HepG2 (cell line): Measurements from ENCODE around the gene C5orf15. TPM values are rescaled to one million over a fixed set of nuclear protein-coding genes. Genes with fewer than 3 reads are reported as not detected.

Experiments
- KAT8 ChIP-seq: IDR thresholded peaks from 2 replicates; pipeline ENCODE4 v1.6.1; 2016; ENCODE audit warnings: missing genetic modification reagents, missing compliant biosample characterization
- RORA ChIP-seq: sonication (generic); formaldehyde crosslinking; IDR thresholded peaks from 2 replicates; pipeline ENCODE4 v1.5.0; 2020; ENCODE audit warnings: mild to moderate bottlenecking, missing genetic modification reagents, moderate library complexity
- ZNF101 ChIP-seq: sonication (generic); formaldehyde crosslinking; IDR thresholded peaks from 2 replicates; pipeline ENCODE4 v1.4.0; 2020; ENCODE audit warnings: mild to moderate bottlenecking, low read depth, missing genetic modification reagents, borderline replicate concordance
- ZNF547 ChIP-seq: sonication (generic); formaldehyde crosslinking; IDR thresholded peaks from 2 replicates; pipeline ENCODE4 v1.5.1; 2020; ENCODE audit warnings: mild to moderate bottlenecking, missing genetic modification reagents
- polyA plus RNA-seq, 8 experiments: library from polyadenylated mRNA; depleted of rRNA in 3 of 8; stranded (reverse) in 7 of 8; unstranded in 1 of 8; fragments of >200 nt; fragmentation: Illumina TruSeq in 4 of 8; extraction: Trizol in 4 of 8; gene quantifications; 2 replicates each; pipeline versions ENCODE4 v1.2.1 to v1.2.3, GENCODE V29; 2011 to 2016; ENCODE audit warnings: low read depth in 4 of 8, missing spikeins in 1 of 8, mixed read lengths in 1 of 8; ENCODE audit not compliant: insufficient read depth in 1 of 8
- total RNA-seq, 5 experiments: library from RNA; depleted of rRNA; stranded (reverse); fragments of >200 nt; fragmentation: Illumina TruSeq; extraction: Trizol; gene quantifications; 2 replicates each; pipeline ENCODE4 v1.2.3, GENCODE V29; 2016; ENCODE audit warnings: low read depth in 1 of 5
- TF ChIP-seq, protein P1 (sequence below): sonication (generic); formaldehyde crosslinking; IDR thresholded peaks from 2 replicates; pipeline ENCODE4 v1.8.1; 2022; ENCODE audit warnings: low read depth, mild to moderate bottlenecking, missing genetic modification reagents
- TF ChIP-seq, protein P2 (sequence below): sonication (generic); formaldehyde crosslinking; IDR thresholded peaks from 2 replicates; pipeline ENCODE4 v1.9.0; 2021; ENCODE audit warnings: mild to moderate bottlenecking, missing genetic modification reagents
- TF ChIP-seq, protein P3 (sequence below): sonication (generic); formaldehyde crosslinking; IDR thresholded peaks from one replicate; pipeline ENCODE4 v1.5.1; 2020; ENCODE audit warnings: mild to moderate bottlenecking, missing genetic modification reagents; ENCODE audit errors: not compliant biosample characterization
- TF ChIP-seq, protein P4 (sequence below): sonication (generic); formaldehyde crosslinking; IDR thresholded peaks from 2 replicates; pipeline ENCODE4 v1.5.1; 2020; ENCODE audit warnings: missing genetic modification reagents, mild to moderate bottlenecking, borderline replicate concordance

The C5orf15 gene
- total and polyA plus RNA-seq, 2 of the 13 experiments (the other 11 are each of a cell fraction or from before 2014, with no cell fraction given) = 58.5 to 82.7 TPM

DNA sequence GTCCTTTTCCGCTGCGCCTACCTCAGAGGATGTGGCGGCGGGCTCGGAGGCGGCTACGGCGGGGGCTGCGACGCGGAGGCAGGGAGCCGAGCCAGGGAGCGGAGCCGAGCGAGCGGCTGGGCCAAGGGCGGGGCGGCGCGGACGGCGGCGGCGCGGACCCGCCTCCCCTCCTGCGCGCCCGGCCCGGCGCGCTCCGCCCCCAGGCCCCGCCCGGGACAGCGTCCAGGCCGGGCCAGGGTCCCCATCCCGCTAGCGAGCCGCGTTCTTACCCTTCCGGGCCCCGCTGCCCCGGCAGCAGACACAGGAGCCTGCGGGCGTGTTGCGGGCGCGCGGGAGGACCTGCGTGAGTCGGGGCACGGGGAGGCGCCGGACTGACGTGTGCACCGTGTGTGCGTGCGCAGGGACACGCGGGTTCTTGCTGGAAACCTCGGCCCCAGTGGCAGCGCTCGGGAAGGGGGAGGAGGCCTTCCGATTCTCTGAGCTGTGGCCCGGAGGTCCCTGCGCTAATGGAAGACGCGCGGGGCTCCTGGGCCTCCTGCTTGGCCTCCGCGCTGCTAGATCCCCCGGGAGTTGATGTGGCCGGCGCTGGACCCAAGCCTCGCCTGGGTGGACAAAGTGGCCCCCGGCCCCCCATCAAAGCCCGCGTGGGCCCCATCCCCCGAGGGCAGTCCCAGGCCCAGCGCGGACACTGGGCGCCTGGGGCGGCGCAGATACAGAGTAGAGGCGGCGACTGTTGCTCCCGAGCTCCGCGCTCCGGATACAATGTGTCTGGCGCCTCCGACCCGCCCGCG lies 36.4 kb upstream of the C5orf15 start, which contains the start of gene VDAC1 (continued):
- TF ChIP-seq, protein P1, sequence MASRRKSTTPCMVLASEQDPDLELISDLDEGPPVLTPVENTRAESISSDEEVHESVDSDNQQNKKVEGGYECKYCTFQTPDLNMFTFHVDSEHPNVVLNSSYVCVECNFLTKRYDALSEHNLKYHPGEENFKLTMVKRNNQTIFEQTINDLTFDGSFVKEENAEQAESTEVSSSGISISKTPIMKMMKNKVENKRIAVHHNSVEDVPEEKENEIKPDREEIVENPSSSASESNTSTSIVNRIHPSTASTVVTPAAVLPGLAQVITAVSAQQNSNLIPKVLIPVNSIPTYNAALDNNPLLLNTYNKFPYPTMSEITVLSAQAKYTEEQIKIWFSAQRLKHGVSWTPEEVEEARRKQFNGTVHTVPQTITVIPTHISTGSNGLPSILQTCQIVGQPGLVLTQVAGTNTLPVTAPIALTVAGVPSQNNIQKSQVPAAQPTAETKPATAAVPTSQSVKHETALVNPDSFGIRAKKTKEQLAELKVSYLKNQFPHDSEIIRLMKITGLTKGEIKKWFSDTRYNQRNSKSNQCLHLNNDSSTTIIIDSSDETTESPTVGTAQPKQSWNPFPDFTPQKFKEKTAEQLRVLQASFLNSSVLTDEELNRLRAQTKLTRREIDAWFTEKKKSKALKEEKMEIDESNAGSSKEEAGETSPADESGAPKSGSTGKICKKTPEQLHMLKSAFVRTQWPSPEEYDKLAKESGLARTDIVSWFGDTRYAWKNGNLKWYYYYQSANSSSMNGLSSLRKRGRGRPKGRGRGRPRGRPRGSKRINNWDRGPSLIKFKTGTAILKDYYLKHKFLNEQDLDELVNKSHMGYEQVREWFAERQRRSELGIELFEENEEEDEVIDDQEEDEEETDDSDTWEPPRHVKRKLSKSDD (CRISPR knock-in tag) = peak; percentile 51; the same call in 1 of the 2 replicates
- TF ChIP-seq, protein P2, sequence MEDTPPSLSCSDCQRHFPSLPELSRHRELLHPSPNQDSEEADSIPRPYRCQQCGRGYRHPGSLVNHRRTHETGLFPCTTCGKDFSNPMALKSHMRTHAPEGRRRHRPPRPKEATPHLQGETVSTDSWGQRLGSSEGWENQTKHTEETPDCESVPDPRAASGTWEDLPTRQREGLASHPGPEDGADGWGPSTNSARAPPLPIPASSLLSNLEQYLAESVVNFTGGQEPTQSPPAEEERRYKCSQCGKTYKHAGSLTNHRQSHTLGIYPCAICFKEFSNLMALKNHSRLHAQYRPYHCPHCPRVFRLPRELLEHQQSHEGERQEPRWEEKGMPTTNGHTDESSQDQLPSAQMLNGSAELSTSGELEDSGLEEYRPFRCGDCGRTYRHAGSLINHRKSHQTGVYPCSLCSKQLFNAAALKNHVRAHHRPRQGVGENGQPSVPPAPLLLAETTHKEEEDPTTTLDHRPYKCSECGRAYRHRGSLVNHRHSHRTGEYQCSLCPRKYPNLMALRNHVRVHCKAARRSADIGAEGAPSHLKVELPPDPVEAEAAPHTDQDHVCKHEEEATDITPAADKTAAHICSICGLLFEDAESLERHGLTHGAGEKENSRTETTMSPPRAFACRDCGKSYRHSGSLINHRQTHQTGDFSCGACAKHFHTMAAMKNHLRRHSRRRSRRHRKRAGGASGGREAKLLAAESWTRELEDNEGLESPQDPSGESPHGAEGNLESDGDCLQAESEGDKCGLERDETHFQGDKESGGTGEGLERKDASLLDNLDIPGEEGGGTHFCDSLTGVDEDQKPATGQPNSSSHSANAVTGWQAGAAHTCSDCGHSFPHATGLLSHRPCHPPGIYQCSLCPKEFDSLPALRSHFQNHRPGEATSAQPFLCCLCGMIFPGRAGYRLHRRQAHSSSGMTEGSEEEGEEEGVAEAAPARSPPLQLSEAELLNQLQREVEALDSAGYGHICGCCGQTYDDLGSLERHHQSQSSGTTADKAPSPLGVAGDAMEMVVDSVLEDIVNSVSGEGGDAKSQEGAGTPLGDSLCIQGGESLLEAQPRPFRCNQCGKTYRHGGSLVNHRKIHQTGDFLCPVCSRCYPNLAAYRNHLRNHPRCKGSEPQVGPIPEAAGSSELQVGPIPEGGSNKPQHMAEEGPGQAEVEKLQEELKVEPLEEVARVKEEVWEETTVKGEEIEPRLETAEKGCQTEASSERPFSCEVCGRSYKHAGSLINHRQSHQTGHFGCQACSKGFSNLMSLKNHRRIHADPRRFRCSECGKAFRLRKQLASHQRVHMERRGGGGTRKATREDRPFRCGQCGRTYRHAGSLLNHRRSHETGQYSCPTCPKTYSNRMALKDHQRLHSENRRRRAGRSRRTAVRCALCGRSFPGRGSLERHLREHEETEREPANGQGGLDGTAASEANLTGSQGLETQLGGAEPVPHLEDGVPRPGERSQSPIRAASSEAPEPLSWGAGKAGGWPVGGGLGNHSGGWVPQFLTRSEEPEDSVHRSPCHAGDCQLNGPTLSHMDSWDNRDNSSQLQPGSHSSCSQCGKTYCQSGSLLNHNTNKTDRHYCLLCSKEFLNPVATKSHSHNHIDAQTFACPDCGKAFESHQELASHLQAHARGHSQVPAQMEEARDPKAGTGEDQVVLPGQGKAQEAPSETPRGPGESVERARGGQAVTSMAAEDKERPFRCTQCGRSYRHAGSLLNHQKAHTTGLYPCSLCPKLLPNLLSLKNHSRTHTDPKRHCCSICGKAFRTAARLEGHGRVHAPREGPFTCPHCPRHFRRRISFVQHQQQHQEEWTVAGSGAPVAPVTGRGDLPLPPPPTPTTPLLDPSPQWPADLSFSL (CRISPR knock-in tag) = 0 out of 2 replicates have a peak, but pooled peaks have one; percentile 41
- TF ChIP-seq, protein P3, sequence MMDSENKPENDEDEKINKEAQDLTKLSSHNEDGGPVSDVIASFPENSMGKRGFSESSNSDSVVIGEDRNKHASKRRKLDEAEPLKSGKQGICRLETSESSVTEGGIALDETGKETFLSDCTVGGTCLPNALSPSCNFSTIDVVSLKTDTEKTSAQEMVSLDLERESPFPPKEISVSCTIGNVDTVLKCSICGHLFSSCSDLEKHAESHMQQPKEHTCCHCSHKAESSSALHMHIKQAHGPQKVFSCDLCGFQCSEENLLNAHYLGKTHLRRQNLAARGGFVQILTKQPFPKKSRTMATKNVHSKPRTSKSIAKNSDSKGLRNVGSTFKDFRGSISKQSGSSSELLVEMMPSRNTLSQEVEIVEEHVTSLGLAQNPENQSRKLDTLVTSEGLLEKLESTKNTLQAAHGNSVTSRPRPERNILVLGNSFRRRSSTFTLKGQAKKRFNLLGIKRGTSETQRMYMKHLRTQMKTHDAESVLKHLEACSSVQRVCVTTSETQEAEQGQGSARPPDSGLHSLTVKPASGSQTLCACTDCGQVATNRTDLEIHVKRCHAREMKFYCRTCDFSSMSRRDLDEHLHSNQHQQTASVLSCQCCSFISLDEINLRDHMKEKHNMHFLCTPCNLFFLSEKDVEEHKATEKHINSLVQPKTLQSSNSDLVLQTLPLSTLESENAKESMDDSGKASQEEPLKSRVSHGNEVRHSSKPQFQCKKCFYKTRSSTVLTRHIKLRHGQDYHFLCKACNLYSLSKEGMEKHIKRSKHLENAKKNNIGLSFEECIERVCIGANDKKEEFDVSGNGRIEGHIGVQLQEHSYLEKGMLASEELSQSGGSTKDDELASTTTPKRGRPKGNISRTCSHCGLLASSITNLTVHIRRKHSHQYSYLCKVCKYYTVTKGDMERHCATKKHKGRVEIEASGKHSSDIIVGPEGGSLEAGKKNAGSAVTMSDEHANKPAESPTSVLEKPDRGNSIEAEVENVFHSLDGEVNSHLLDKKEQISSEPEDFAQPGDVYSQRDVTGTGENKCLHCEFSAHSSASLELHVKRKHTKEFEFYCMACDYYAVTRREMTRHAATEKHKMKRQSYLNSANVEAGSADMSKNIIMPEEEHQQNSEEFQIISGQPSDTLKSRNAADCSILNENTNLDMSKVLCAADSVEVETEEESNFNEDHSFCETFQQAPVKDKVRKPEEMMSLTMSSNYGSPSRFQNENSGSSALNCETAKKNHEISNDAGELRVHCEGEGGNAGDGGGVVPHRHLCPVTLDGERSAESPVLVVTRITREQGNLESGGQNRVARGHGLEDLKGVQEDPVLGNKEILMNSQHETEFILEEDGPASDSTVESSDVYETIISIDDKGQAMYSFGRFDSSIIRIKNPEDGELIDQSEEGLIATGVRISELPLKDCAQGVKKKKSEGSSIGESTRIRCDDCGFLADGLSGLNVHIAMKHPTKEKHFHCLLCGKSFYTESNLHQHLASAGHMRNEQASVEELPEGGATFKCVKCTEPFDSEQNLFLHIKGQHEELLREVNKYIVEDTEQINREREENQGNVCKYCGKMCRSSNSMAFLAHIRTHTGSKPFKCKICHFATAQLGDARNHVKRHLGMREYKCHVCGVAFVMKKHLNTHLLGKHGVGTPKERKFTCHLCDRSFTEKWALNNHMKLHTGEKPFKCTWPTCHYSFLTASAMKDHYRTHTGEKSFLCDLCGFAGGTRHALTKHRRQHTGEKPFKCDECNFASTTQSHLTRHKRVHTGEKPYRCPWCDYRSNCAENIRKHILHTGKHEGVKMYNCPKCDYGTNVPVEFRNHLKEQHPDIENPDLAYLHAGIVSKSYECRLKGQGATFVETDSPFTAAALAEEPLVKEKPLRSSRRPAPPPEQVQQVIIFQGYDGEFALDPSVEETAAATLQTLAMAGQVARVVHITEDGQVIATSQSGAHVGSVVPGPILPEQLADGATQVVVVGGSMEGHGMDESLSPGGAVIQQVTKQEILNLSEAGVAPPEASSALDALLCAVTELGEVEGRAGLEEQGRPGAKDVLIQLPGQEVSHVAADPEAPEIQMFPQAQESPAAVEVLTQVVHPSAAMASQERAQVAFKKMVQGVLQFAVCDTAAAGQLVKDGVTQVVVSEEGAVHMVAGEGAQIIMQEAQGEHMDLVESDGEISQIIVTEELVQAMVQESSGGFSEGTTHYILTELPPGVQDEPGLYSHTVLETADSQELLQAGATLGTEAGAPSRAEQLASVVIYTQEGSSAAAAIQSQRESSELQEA (CRISPR knock-in tag) = no peak
- no peak for TF ChIP-seq RORA (CRISPR knock-in tag)
- TF ChIP-seq, protein P4, sequence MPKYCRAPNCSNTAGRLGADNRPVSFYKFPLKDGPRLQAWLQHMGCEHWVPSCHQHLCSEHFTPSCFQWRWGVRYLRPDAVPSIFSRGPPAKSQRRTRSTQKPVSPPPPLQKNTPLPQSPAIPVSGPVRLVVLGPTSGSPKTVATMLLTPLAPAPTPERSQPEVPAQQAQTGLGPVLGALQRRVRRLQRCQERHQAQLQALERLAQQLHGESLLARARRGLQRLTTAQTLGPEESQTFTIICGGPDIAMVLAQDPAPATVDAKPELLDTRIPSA (CRISPR knock-in tag) = peak; percentile 76; the same call in 1 of the 2 replicates
- no peak for TF ChIP-seq ZNF101 (CRISPR knock-in tag)
- peak; percentile 30; the same call in 1 of the 2 replicates for TF ChIP-seq ZNF547 (CRISPR knock-in tag)
- no peak; the same call in none of the 2 replicates for TF ChIP-seq KAT8 (CRISPR knock-in tag)
